ENCODE measurements around the gene RPS6KC1.
"Not testable (repeated sequence)": the region's sequence is repeated elsewhere in the genome, so short reads cannot be mapped to it uniquely, and the experiment has no call there.

The RPS6KC1 gene

GRCh38 chr1:213150090-213150489 lies 99.0 kb downstream of the RPS6KC1 start:
- not testable (repeated sequence) for DNase-seq (ENCODE audit: low spot score)

- no peak for DNase-seq (ENCODE audit: low spot score)
These were observed 103.1 kb downstream of the RPS6KC1 start for GRCh38 chr1:213154056-213154685.

- DNase-seq (ENCODE audit: low spot score): no peak
These were observed 108.3 kb downstream of the RPS6KC1 start for GRCh38 chr1:213159376-213159775.

- DNase-seq (ENCODE audit: low spot score): not testable (repeated sequence)
These were observed 109.4 kb downstream of the RPS6KC1 start for GRCh38 chr1:213160442-213160841.

- no peak for DNase-seq (ENCODE audit: low spot score)
These were observed 111.3 kb downstream of the RPS6KC1 start for GRCh38 chr1:213162338-213162737.

- DNase-seq (ENCODE audit: low spot score): no peak
These were observed 111.8 kb downstream of the RPS6KC1 start for GRCh38 chr1:213162862-213163261.

- DNase-seq (ENCODE audit: low spot score): no peak
These were observed 112.3 kb downstream of the RPS6KC1 start for GRCh38 chr1:213163278-213163711.

GRCh38 chr1:213164561-213164960 lies 113.5 kb downstream of the RPS6KC1 start:
- no peak for DNase-seq (ENCODE audit: low spot score)

GRCh38 chr1:213166852-213167251 lies 115.8 kb downstream of the RPS6KC1 start:
- no peak for DNase-seq (ENCODE audit: low spot score)

GRCh38 chr1:213171711-213172110 lies 120.7 kb downstream of the RPS6KC1 start:
- DNase-seq (ENCODE audit: low spot score): no peak

GRCh38 chr1:213176341-213176740 lies 125.3 kb downstream of the RPS6KC1 start:
- DNase-seq (ENCODE audit: low spot score): no peak

- DNase-seq (ENCODE audit: low spot score): no peak
These were observed 128.7 kb downstream of the RPS6KC1 start for GRCh38 chr1:213179784-213180183.

- no peak for DNase-seq (ENCODE audit: low spot score)
These were observed 129.8 kb downstream of the RPS6KC1 start for GRCh38 chr1:213180833-213181232.

GRCh38 chr1:213183036-213183672 lies 132.1 kb downstream of the RPS6KC1 start:
- DNase-seq (ENCODE audit: low spot score): no peak

GRCh38 chr1:213186168-213186567 lies 135.1 kb downstream of the RPS6KC1 start:
- DNase-seq (ENCODE audit: low spot score): no peak

GRCh38 chr1:213192026-213192425 lies 141.0 kb downstream of the RPS6KC1 start:
- DNase-seq (ENCODE audit: low spot score): no peak

GRCh38 chr1:213194383-213194782 lies 143.3 kb downstream of the RPS6KC1 start:
- no peak for DNase-seq (ENCODE audit: low spot score)

GRCh38 chr1:213194855-213195254 lies 143.8 kb downstream of the RPS6KC1 start:
- DNase-seq (ENCODE audit: low spot score): no peak

GRCh38 chr1:213196328-213197054 lies 145.4 kb downstream of the RPS6KC1 start:
- not testable (repeated sequence) for DNase-seq (ENCODE audit: low spot score)

GRCh38 chr1:213200630-213201029 lies 149.6 kb downstream of the RPS6KC1 start:
- DNase-seq (ENCODE audit: low spot score): no peak

- no peak for DNase-seq (ENCODE audit: low spot score)
These were observed 150.5 kb downstream of the RPS6KC1 start for GRCh38 chr1:213201380-213202155.

- DNase-seq (ENCODE audit: low spot score): no peak
These were observed 160.2 kb downstream of the RPS6KC1 start for GRCh38 chr1:213211201-213211600.

Measured in SK-N-DZ (cell line).